NCI-H2171 (cell line): ENCODE results near the gene SEMA6A.

Source experiments
- DNase-seq: peaks from one replicate; lab custom pipeline; 2025; lab: John Stamatoyannopoulos, UW

Gene SEMA6A

GRCh38 chr5:116459301-116459700 is 115.3 kb downstream of the SEMA6A start:
- DNase-seq, result no peak

DNA sequence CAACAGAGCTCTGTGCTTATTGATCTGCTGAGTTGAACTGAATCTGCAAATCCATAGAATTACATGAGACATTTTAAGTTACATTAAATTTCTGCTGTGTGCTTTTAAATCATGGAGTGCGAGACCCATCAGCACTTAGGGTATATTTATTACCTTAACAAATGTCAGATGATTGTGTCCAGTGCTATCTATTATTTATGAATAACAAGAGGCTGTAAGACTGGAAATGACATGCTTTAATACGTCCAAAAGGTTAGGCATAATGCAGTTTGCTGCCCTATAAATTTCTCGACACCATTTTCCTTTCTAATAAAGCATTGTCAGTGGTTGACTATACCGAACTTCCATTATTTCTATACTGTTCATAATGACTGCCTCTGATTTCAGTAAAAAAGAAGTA is 117.6 kb downstream of the SEMA6A start:
- DNase-seq, result no peak

DNA sequence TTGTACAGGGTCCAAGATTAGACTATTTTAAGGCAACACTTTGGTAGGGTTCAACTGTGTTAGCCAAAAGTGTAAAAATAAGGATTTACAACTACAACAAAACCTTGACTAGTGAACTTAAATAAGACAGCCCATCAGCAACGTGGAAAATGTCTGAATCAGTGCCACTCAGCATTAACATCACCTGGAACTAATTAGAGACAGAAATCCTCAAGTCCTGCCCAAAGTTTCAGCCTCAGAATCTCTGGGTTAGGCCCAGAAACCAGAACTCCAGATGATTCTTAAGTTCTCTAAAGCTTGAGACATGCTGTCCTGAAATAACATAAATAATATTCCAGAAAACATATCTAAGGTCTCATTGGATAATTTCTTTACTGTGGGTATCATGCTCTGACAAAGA is 118.6 kb downstream of the SEMA6A start:
- DNase-seq, result no peak

DNA sequence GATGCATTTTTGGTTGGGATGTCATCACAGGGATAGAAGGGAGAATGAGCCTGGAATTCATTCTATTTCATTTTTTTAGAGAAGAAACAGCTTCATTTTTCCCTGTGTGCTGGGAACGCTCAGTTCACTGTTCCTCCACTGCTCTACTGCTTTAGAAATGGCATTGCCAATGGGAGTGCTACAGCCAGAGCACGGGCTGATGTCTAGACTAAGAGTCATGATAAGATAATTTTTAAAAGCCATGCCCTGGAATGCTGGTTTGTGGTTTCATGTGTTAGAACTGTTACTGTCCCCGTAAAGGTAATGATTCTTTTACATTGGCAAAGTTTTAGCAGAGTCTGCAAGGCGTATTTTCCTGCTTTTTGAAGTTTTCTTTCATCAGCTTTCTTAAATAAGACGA is 119.6 kb downstream of the SEMA6A start:
- DNase-seq, result no peak

GRCh38 chr5:116454417-116454927 is 120.2 kb downstream of the SEMA6A start:
- DNase-seq, result no peak

GRCh38 chr5:116453988-116454411 is 120.6 kb downstream of the SEMA6A start:
- DNase-seq, result no peak

DNA sequence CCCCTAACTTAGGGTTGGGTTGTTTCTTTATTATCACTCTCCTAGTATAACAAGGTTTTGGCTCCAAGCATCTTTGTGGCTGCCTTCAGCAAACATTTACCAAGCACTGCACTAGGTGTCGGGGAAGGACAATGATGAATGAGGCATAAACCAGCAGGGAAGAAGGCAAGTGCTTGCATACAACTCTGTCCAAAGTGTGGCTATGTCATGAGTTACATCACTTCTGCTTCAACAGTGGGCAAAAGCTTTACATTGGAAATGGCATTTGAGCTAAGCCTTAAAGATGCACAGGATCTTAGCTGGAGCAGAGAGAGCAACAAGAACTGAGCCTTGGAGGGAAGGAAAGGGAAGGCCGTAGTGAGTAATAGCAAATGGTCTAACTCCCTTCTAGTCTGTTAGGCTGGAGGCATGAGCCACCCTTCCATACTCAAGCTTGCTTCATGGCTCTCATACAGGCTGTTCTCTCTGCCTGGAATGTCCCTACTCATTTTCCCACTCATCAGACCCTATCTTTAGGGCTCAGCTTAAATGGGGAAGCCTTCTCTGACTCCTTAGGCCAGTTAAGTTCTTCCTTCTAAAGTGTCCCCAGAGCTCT is 121.8 kb downstream of the SEMA6A start:
- DNase-seq, result no peak

DNA sequence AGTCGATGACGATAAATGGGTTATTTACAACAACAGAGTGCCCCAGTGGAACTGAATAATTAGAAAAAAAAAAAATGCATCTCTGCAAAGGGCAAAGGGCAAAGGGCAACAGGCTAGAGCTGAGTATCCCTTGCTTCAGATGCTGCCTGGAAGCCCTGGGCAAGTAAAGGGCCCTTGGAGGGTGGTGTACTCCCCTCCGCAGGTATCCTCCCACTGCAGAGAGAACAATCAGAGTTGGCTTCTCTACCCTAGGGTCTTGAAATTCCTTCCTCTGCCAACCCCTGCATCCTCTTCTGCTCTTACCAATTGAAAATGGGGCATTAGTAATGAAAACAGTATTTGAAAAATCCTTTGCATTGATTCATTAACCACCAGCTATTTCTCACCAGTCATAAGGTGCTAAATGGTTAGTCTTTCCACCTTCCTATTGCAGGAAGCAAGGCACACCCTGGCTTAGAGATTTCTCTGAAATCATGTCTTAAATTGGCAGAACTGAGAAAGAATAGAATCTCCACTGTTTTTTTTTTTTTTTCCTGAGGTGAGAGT is 122.6 kb downstream of the SEMA6A start:
- no peak for DNase-seq

GRCh38 chr5:116451066-116451465 is 123.6 kb downstream of the SEMA6A start:
- DNase-seq, result no peak

DNA sequence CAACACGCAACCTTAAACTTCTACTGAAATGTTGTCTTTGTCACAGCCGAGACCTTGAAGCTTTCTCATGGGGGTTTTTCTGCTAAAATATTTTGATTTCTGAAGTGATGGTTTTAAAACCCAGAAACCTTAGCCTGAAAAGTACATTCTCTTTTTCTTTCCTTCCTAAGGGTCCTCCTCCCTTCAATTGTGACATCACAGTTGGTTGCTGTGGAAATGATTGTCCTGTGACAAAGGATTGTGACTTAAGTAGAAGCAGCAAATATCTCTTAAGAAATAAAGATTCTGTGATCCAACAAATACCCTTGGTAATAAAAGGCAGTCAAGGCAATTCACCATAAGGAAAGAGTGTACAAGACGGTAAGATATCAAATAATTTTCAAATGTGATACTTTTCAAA is 125.2 kb downstream of the SEMA6A start:
- no peak for DNase-seq

DNA sequence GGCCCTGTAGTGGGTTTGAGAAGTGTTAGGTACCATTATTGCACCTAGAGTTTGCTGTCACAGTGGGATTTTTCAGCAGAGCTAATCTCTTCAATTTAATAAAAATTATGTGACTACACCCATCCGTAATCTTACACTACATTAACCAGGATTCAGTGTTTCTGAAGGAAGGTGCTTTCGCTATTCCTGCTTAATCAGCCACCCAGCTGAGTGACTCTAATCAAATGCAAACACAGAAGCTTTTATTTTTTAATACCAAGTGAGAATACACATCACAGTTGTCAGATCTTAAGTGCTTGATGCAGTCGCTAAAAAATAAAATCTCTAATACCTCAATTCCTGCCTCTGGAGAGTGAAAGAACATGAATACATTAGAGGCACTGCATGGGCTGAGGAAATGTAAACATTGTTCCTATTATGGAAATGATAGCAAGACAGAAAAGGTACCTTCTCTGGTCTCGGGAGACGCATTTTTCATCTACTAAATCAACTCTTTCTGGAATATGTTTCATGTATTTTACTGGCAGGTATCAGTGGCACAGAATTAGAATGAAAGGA is 125.7 kb downstream of the SEMA6A start:
- DNase-seq, result no peak

DNA sequence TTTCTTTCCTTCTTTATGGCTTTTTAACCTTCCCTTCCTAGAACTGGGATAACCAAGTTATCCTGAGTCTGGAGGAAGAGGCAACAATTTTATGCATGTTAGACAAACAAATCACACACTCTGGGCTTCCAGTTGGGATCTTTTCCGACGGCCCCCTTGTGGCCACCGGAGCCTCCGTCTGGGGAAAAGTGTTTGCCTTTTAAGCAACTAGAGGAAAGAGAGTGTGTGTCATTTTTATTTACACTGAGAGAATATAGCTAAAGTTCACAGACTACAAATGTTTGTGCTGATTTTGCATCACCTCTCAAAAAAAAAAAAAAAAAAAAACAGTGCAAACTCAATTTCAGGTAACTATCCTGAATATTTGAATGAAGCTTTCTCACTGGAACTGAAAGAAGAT is 126.2 kb downstream of the SEMA6A start:
- no peak for DNase-seq

DNA sequence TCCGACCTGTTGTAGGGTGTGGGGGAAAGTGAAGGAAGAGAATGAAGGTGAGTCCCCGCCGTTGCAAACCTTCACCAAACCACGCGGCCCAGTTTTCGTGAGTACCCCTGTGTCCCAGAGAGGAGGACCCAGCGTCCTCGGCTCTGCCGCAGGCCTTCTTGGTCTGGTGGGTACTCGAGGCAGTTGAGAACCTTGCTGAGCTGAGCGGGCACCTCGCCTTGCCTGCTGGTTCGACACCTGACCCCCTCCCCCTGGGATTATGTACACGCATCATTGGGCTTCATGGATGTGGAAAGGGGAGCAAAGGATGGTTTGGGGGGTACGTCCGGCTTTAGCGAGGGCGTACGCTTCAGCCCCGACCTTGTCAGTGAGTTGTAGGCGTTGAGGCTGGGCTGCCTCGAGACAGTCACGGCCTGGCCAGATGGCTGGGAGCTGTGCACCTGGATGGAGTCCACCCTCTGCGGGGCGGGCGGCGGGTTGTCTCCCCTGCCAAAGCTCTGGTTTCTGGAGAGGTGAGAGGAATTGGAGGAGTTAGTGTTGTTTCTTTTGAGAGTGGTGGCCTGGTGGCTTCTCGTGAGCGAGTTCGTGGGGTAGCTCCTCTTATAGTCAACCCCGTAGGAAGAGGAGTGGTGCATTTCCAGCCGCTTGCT is 128.1 kb downstream of the SEMA6A start:
- no peak for DNase-seq

DNA sequence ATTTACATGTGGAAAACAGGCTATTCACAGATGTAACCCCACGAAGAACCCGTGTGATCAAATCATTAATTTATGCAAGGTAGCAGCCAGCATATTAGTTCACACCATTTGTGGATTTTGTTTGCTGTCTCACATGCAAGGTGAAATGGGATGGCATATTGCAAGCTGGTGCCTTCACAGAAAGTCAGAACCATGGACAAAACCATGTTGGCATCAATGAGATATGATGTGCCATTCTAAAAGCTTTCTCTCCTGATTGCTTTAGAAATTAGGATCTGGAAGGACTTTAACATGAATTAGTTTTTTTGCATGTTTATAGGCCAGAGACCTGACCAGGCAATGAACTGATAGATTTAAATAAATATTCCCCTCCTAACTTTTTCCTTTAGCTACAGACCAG is 129.3 kb downstream of the SEMA6A start:
- no peak for DNase-seq

GRCh38 chr5:116444373-116445295 is 130.0 kb downstream of the SEMA6A start:
- DNase-seq, result no peak

DNA sequence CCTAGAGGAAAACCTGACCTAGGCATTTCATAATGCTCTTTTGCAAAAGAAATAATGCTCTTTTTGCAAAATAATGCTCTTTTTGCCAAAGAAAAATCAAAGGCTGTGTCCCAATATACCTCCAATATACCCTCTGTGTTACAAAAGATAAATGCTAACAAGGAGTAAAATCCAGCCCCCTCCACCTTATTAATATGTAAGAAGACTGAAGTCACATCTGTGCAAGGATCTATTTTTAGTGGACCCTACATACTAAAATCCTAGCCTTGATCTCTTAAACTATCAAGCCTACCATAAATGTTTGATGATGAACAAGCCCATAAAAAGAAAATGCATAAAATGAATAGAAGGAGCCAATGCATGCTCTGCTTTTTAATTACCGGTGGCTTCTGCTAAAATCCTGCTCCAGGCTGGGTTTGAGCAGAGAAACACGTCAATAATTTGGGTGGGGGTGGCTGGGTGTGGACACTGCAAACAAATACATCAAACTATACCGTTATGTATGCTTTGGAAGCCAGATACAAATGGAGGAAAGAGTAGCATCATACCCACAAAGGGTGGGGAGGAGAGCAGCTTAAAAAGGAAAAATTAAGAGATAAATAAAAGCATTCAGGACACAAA is 131.6 kb downstream of the SEMA6A start:
- no peak for DNase-seq

DNA sequence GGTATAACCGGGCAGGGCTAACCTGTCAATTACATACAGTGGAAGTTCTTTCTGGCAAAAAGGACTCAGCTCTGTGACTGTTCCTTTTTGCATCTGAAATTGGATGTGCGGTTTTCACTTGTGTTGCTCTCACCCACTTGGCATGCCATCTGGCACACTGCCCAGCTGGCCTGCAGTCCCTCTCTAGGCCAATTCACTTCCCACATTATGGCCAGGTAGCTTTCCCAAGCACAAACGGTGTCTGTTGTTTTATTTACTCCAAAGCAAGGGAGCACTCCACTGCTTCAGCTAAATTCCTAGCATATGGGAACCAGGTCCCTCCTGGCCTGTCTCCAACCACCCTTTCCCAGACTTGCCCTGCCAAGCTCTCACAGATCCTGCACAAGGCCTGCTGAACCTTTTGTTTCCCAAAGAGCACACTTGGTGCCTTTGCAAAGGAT is 132.5 kb downstream of the SEMA6A start:
- peak; percentile 56 for DNase-seq

DNA sequence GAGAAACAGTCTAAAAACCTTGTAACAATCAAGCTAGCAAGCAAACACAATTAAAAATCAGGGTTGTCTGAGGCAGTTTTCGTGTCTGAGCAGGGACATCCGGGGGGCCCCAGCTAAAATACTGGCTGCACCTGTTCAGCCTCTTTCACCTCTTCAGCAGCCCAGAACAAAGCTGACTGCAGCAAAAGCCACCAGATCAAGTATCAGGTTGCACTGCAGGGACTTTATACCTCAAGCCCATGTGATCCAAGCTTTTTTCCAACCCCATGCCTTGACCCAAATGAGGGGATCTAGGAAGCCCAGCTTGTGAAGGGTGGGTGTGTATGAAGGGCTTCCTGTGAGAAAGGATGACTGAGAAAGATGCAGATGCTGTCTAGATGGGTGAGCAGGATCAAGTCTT is 133.4 kb downstream of the SEMA6A start:
- DNase-seq, result peak; percentile 11

GRCh38 chr5:116440457-116441001 is 134.1 kb downstream of the SEMA6A start:
- no peak for DNase-seq

- no peak for DNase-seq
Observed at GRCh38 chr5:116439905-116440304, 134.7 kb downstream of the SEMA6A start.

GRCh38 chr5:116438979-116439554 is 135.6 kb downstream of the SEMA6A start:
- no peak for DNase-seq
